CD14-positive monocyte (primary cell): ENCODE results near the gene PRSS50. TPM values are rescaled to one million over a fixed set of nuclear protein-coding genes. Genes with fewer than 3 reads are reported as not detected.

Experiments
- DNase-seq, 3 donors: peaks; one replicate each; pipeline ENCODE4 v3.0.0-alpha.2; 2011 to 2022
- H2AFZ ChIP-seq: 2 replicates; pipeline ENCODE4 v1.6.0; 2012; ENCODE audit warnings: mild to moderate bottlenecking, low read depth, low read length, inconsistent platforms; ENCODE audit not compliant: insufficient read depth, poor library complexity, severe bottlenecking
- H3K27ac ChIP-seq, 2 donors: 1 replicate in 1 of 2; 2 replicates in 1 of 2; pipeline ENCODE4 v1.5.1; 2012 to 2013; ENCODE audit warnings: low read length in 2 of 2, control low read depth in 1 of 2, inconsistent platforms in 1 of 2, low read depth in 1 of 2, mild to moderate bottlenecking in 1 of 2
- H3K27me3 ChIP-seq, 2 donors: one replicate each; pipeline versions ENCODE4 v1.6.0 to v1.6.1; 2011 to 2013; ENCODE audit warnings: low read length in 2 of 2; ENCODE audit not compliant: control insufficient read depth in 2 of 2, insufficient read depth in 2 of 2
- H3K36me3 ChIP-seq, 2 donors: replicated peaks in 1 of 2; 1 replicate in 1 of 2; 2 replicates in 1 of 2; pipeline versions ENCODE4 v1.5.1 to v1.6.1; 2012 to 2013; ENCODE audit warnings: low read length in 2 of 2, control low read depth in 1 of 2, inconsistent platforms in 1 of 2, mild to moderate bottlenecking in 1 of 2; ENCODE audit not compliant: insufficient read depth in 2 of 2, control insufficient read depth in 1 of 2
- H3K4me1 ChIP-seq, 2 donors: 1 replicate in 1 of 2; 2 replicates in 1 of 2; pipeline versions ENCODE4 v1.5.1 to v1.6.1; 2012 to 2013; ENCODE audit warnings: low read length in 2 of 2, control low read depth in 1 of 2, inconsistent platforms in 1 of 2, mild to moderate bottlenecking in 1 of 2, moderate library complexity in 1 of 2; ENCODE audit not compliant: insufficient read depth in 2 of 2, control insufficient read depth in 1 of 2
- H3K4me2 ChIP-seq: replicated peaks from 2 replicates; pipeline ENCODE3; 2012; ENCODE audit warnings: low read length, moderate library complexity, mild to moderate bottlenecking; ENCODE audit not compliant: poor library complexity, severe bottlenecking; ENCODE audit errors: extremely low read depth
- H3K4me3 ChIP-seq, 3 experiments: fragments of 200-600 bp in 1 of 3; sonication (generic) in 1 of 3; replicated peaks in 1 of 3; 1 replicate in 2 of 3; 2 replicates in 1 of 3; pipeline ENCODE4 v1.5.1; 2011 to 2013; ENCODE audit warnings: low read length in 3 of 3, mild to moderate bottlenecking in 3 of 3, control low read depth in 2 of 3, low read depth in 2 of 3, inconsistent platforms in 1 of 3, moderate library complexity in 1 of 3
- H3K79me2 ChIP-seq: 2 replicates; pipeline ENCODE4 v1.6.0; 2012; ENCODE audit warnings: mild to moderate bottlenecking, control low read depth, inconsistent platforms, low read length, moderate library complexity; ENCODE audit not compliant: insufficient read depth
- H3K9ac ChIP-seq: 2 replicates; pipeline ENCODE4 v1.6.0; 2017; ENCODE audit warnings: low read length, mild to moderate bottlenecking; ENCODE audit not compliant: insufficient read depth, poor library complexity, severe bottlenecking
- H3K9me3 ChIP-seq, 2 donors: replicated peaks in 1 of 2; 1 replicate in 1 of 2; 2 replicates in 1 of 2; pipeline versions ENCODE4 v1.5.1 to v1.6.1; 2012 to 2013; ENCODE audit warnings: low read length in 2 of 2, control low read depth in 1 of 2; ENCODE audit not compliant: control insufficient read depth in 1 of 2, insufficient read depth in 1 of 2
- H4K20me1 ChIP-seq: 2 replicates; pipeline ENCODE4 v1.6.0; 2012; ENCODE audit warnings: mild to moderate bottlenecking, low read length, control low read depth, moderate library complexity; ENCODE audit not compliant: insufficient read depth
- H3K27ac Mint-ChIP-seq, 7 donors: one replicate each; pipeline ENCODE4 v1.8.0; 2020; ENCODE audit warnings: mild to moderate bottlenecking in 7 of 7, mixed read lengths in 7 of 7, moderate library complexity in 6 of 7, inconsistent platforms in 2 of 7
- H3K27me3 Mint-ChIP-seq, 3 donors: one replicate each; pipeline ENCODE4 v1.8.0; 2021 to 2022; ENCODE audit warnings: low read depth in 3 of 3, mild to moderate bottlenecking in 3 of 3, mixed read lengths in 3 of 3, moderate library complexity in 3 of 3, inconsistent platforms in 1 of 3
- H3K36me3 Mint-ChIP-seq, 2 donors: one replicate each; pipeline ENCODE4 v1.8.0; 2020; ENCODE audit warnings: mixed read lengths in 2 of 2, inconsistent platforms in 1 of 2, mild to moderate bottlenecking in 1 of 2
- H3K4me1 Mint-ChIP-seq: one replicate; pipeline ENCODE4 v1.8.0; 2020; ENCODE audit warnings: mild to moderate bottlenecking, mixed read lengths
- H3K4me3 Mint-ChIP-seq, 2 donors: one replicate each; pipeline ENCODE4 v1.8.0; 2020; ENCODE audit warnings: mild to moderate bottlenecking in 2 of 2, mixed read lengths in 2 of 2, moderate library complexity in 1 of 2
- H3K9me3 Mint-ChIP-seq, 7 donors: one replicate each; pipeline ENCODE4 v1.8.0; 2020 to 2022; ENCODE audit warnings: mixed read lengths in 7 of 7, mild to moderate bottlenecking in 6 of 7, moderate library complexity in 6 of 7, inconsistent platforms in 2 of 7
- WGBS: methylation state at CpG from one replicate; pipeline ENCODE4 v1.1.5; 2013; ENCODE audit warnings: missing lambda C conversion rate; ENCODE audit not compliant: insufficient coverage; 5-methylcytosine and 5-hydroxymethylcytosine counted together
- intact Hi-C, 2 donors: fragments of 100-400 bp; cut with micrococcal nuclease; formaldehyde crosslinking; loops; one replicate each; pipeline versions ENCODE4 v1.15.0 to v1.15.1; 2023
- polyA plus RNA-seq, 3 donors: library from polyadenylated mRNA; depleted of rRNA in 1 of 3; unstranded in 2 of 3; stranded (reverse) in 1 of 3; fragments of 300-500 nt in 2 of 3; fragments of >200 nt in 1 of 3; fragmentation: Illumina TruSeq in 2 of 3; gene quantifications; 1 replicate in 2 of 3; 2 replicates in 1 of 3; pipeline ENCODE4 v1.2.3, GENCODE V29; 2012 to 2021
- TF ChIP-seq, protein P1 (sequence below): fragments of 200-600 bp; IDR thresholded peaks from one replicate; pipeline ENCODE4 v1.8.0; 2022; ENCODE audit warnings: antibody characterized with exemption, mild to moderate bottlenecking

PRSS50 gene
- polyA plus RNA-seq, 3 donors = not detected

DNA sequence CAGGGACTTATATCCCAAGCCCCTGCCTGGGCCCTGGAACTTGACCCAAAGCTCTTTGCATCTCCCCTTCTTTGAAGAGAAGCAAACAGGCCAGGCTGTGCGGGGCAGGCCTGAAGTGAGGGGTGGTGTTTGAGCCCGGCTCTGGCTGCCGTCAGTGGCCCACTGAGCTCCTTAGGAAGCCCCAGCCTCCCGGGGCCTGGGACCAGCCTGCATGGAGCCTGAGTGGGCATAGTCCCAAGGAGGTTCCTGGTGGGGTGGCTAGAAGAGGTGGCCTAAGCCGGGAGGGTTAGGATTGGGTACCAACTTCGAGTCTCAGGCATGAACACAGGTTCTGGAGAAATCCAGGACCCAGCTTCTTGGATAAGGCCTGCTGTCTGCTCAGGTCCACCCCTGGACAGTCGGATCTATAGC lies 10.1 kb downstream of the PRSS50 start:
- peaks cover 0 to 8% of the 10 kb centered on the region in 2 donors for H3K27me3 ChIP-seq
- TF ChIP-seq, protein P1, sequence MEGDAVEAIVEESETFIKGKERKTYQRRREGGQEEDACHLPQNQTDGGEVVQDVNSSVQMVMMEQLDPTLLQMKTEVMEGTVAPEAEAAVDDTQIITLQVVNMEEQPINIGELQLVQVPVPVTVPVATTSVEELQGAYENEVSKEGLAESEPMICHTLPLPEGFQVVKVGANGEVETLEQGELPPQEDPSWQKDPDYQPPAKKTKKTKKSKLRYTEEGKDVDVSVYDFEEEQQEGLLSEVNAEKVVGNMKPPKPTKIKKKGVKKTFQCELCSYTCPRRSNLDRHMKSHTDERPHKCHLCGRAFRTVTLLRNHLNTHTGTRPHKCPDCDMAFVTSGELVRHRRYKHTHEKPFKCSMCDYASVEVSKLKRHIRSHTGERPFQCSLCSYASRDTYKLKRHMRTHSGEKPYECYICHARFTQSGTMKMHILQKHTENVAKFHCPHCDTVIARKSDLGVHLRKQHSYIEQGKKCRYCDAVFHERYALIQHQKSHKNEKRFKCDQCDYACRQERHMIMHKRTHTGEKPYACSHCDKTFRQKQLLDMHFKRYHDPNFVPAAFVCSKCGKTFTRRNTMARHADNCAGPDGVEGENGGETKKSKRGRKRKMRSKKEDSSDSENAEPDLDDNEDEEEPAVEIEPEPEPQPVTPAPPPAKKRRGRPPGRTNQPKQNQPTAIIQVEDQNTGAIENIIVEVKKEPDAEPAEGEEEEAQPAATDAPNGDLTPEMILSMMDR = no peak
- H3K9me3 Mint-ChIP-seq = no peaks in the 10 kb centered on the region
- H3K36me3 Mint-ChIP-seq = no peaks in the 10 kb centered on the region
- H3K4me3 ChIP-seq = no peak overlapping the region
- no peaks in the 10 kb centered on the region for H4K20me1 ChIP-seq
- no peak overlapping the region for H3K4me3 Mint-ChIP-seq
- no peaks in the 10 kb centered on the region for H3K4me1 Mint-ChIP-seq
- no peaks in the 10 kb centered on the region for H3K9me3 ChIP-seq
- H3K79me2 ChIP-seq = no peaks in the 10 kb centered on the region
- H3K27ac Mint-ChIP-seq = no peak overlapping the region
- 98% methylated on average over 7 of the region's 7 CpGs for WGBS
- no peak overlapping the region for H3K4me2 ChIP-seq
- DNase-seq = no peak
- H3K36me3 ChIP-seq = no peaks in the 10 kb centered on the region
- H3K27ac ChIP-seq = no peak overlapping the region
- peaks cover 15 to 23% (median 17%) of the 10 kb centered on the region in 3 donors for H3K27me3 Mint-ChIP-seq
- intact Hi-C loops = loop anchor here (5.0 to 10.0 kb wide), 3 partner anchors 200 to 617 kb away; no protein-coding TSS in a partner anchor
- no peaks in the 10 kb centered on the region for H3K4me1 ChIP-seq
- H2AFZ ChIP-seq = no peak overlapping the region
- H3K9ac ChIP-seq = no peak overlapping the region

DNA sequence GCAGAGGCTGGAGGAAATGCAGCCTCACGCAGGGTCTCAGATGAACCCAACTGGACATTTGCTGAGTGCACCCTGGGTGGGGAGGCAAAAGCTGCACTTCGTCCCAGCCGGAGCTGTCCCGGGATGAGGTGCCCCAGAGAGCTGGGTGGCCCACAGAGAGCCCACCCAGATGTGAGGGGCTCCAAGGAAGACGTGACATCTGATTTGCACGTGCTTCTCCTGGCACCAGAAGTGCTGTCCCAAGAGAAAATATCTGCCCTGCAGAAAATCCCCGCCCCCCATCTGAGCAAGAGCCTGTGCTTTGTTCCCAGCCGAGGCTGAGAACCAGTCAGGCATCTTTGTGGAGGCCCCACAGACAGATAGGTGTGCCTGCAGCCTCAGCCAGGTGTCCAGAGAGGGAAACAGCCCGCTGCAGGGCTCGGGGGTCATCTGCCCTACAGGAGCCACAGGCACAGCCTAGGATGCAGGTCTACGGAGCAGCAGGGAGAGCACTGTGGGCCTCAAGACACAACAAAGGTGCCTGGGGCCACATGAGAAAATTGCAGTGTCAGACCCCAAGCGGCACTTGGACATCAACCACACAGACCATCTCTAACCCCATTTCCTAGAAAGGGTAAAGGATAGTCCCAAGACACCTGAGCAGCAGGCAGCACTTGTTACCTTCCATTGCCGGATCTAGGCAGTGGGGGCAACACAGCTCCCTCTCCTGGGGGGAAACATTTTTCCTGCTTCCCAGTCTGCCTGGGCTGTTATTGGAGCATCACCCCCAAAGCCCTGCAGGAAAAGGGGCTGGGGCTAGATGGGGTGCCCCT lies 10.7 kb downstream of the PRSS50 start:
- no peaks in the 10 kb centered on the region for H3K9me3 Mint-ChIP-seq
- no peak for DNase-seq
- Histone ChIP-seq H3K9me3 (no peaks in the 10 kb centered on the region), H3K4me2 (no peak overlapping the region), H3K27ac (no peak overlapping the region), H3K27me3 (peaks cover 2 to 14% of the 10 kb centered on the region in 2 donors), H4K20me1 (no peaks in the 10 kb centered on the region), H3K9ac (no peak overlapping the region), H3K79me2 (no peaks in the 10 kb centered on the region), H3K4me1 (no peaks in the 10 kb centered on the region), H3K4me3 (no peak overlapping the region), H3K36me3 (no peaks in the 10 kb centered on the region), H2AFZ (no peak overlapping the region)
- no peak overlapping the region for H3K4me3 Mint-ChIP-seq
- intact Hi-C loops = loop anchor here (5.0 to 10.0 kb wide), 3 partner anchors 200 to 618 kb away; no protein-coding TSS in a partner anchor
- 85% methylated on average over 12 of the region's 13 CpGs for WGBS
- H3K4me1 Mint-ChIP-seq = peaks cover 2% of the 10 kb centered on the region
- TF ChIP-seq, protein P1 = no peak
- no peak overlapping the region for H3K27ac Mint-ChIP-seq
- no peaks in the 10 kb centered on the region for H3K36me3 Mint-ChIP-seq
- peaks cover 20 to 29% (median 23%) of the 10 kb centered on the region in 3 donors for H3K27me3 Mint-ChIP-seq
